BE2C (cell line): ENCODE measurements around the gene KRABD2.

Experiments used
- DNase-seq: peaks from one replicate; pipeline ENCODE4 v3.0.0-alpha.2; 2020
- H3K27me3 ChIP-seq: fragments of 250-450 bp; sonication (Bioruptor Pico); 2 replicates; pipeline ENCODE4 v1.5.1; 2020; ENCODE audit warnings: mild to moderate bottlenecking
- H3K36me3 ChIP-seq: fragments of 250-450 bp; sonication (Bioruptor Pico); 2 replicates; pipeline ENCODE4 v1.5.1; 2020; ENCODE audit warnings: mild to moderate bottlenecking
- H3K4me1 ChIP-seq: fragments of 250-450 bp; sonication (Bioruptor Pico); 2 replicates; pipeline ENCODE4 v1.5.1; 2020
- H3K4me3 ChIP-seq: 2 replicates; pipeline ENCODE4 v1.5.1; 2011; ENCODE audit warnings: low read depth, low read length
- H3K9me3 ChIP-seq: fragments of 250-450 bp; sonication (Bioruptor Pico); 2 replicates; pipeline ENCODE4 v1.5.1; 2020
- TF ChIP-seq, protein P1 (sequence below): IDR thresholded peaks from 2 replicates; pipeline ENCODE4 v1.5.1; 2012; ENCODE audit warnings: mild to moderate bottlenecking, low read depth, low read length

The KRABD2 gene

DNA sequence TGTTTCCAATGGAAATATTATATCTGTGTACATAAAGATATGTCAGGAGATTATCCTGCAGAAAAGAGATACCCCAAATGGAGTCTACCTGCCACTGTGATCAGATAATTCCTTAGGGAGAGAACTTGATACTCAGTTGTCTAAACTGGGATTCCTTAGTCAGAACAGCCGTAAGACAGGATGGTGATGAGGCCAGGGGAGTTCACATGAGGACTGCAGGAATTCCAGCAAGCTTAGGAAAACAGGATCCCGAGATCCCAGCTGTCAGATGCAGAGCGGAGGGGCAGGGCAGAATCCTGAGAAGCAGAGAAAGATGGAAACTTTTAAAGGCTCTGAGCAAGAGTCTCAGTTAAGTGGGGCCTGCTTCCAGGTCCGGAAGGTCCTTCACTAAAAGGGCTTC, 4.7 kb downstream of the KRABD2 start:
- DNase-seq: no peak
- peaks cover 1% of the 10 kb centered on the region for H3K36me3 ChIP-seq
- H3K4me3 ChIP-seq: no peak overlapping the region
- H3K27me3 ChIP-seq: no peaks in the 10 kb centered on the region
- no peaks in the 10 kb centered on the region for H3K4me1 ChIP-seq
- no peaks in the 10 kb centered on the region for H3K9me3 ChIP-seq
- TF ChIP-seq, protein P1, sequence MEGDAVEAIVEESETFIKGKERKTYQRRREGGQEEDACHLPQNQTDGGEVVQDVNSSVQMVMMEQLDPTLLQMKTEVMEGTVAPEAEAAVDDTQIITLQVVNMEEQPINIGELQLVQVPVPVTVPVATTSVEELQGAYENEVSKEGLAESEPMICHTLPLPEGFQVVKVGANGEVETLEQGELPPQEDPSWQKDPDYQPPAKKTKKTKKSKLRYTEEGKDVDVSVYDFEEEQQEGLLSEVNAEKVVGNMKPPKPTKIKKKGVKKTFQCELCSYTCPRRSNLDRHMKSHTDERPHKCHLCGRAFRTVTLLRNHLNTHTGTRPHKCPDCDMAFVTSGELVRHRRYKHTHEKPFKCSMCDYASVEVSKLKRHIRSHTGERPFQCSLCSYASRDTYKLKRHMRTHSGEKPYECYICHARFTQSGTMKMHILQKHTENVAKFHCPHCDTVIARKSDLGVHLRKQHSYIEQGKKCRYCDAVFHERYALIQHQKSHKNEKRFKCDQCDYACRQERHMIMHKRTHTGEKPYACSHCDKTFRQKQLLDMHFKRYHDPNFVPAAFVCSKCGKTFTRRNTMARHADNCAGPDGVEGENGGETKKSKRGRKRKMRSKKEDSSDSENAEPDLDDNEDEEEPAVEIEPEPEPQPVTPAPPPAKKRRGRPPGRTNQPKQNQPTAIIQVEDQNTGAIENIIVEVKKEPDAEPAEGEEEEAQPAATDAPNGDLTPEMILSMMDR: no peak

DNA sequence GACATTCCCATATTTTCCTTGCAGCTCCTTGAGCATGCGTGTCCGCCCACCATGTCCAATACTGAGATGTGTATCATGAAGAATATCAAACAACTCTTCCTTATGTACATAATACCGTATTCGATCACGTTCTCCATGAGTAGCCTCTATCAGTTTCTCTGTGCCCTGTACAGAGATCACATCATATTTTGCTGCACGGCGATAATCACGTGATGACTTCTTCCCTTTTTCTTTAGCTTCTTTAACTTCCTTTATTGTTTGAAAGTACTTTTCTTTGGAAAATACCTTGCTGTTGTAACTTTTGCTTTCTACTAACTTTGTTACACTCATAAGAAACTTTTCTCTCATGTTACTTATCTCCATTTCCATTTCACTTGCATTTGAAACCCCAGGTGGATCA, 6.6 kb downstream of the KRABD2 start:
- no peak for DNase-seq
- Histone ChIP-seq H3K4me3 (no peak overlapping the region), H3K4me1 (no peaks in the 10 kb centered on the region), H3K27me3 (no peaks in the 10 kb centered on the region), H3K9me3 (no peaks in the 10 kb centered on the region), H3K36me3 (no peaks in the 10 kb centered on the region)
- TF ChIP-seq, protein P1: no peak

DNA sequence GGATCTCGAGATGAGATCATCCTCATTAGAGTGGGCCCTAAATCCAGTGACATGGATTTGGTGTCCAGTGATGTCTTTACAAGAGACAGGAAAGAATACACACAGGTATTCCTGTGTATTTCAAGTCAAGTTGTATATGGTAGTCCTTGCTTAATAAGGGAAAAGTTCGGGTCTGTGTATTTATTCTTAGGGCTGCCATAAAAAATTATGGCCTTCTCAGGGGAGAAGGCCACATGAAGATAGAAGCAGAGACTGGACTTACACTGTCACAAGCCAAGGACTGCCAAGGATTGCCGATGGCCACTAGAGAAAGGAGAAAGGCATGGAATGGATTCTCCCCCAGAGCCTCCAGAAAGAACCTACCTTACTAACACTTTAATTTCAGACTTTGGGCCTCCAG, 8.3 kb downstream of the KRABD2 start:
- Histone ChIP-seq H3K27me3 (no peaks in the 10 kb centered on the region), H3K36me3 (no peaks in the 10 kb centered on the region), H3K4me1 (no peaks in the 10 kb centered on the region), H3K9me3 (no peaks in the 10 kb centered on the region), H3K4me3 (no peak overlapping the region)
- DNase-seq: no peak
- TF ChIP-seq, protein P1: no peak

DNA sequence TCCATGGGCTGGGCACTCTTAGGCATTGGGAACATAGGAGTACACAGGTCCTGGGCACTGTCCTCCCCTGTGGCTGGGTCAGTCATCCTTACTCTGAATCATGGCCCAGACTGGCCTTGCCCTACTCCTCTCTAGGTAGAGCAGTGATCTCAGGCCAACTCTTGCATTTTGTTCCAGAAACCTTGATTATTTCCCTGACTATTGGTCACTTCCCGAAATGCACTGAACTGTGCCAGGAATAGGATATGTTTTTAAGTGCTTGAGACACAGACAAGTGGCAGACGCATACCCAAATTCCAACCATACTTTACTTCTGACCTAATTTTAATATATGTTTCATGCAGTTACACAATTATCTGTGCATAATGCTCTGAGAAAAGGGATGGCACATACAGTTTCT, 10.3 kb downstream of the KRABD2 start:
- Histone ChIP-seq H3K36me3 (no peaks in the 10 kb centered on the region), H3K27me3 (no peaks in the 10 kb centered on the region), H3K4me3 (no peak overlapping the region), H3K4me1 (no peaks in the 10 kb centered on the region), H3K9me3 (no peaks in the 10 kb centered on the region)
- no peak for DNase-seq
- TF ChIP-seq, protein P1: no peak

DNA sequence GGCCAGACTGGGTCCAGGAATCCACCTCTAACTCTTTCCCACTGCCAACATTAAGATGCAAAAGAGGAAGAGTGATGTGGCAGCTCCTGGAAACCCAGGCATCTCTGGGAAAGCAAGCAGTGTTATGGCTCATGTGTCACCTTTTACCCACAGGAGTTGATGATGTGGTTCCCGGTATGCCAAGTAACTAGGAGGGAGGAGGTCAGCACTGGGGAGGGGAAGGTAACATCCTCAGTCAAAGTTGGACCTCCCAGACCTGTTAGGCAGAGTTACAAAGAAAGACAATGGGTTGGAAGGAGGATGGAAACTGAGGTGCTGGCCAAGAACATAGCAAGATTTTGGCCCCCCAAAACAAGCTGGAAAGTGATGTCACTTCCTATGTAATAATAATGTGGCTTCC, 11.4 kb downstream of the KRABD2 start:
- Histone ChIP-seq H3K27me3 (no peaks in the 10 kb centered on the region), H3K4me3 (no peak overlapping the region), H3K36me3 (no peaks in the 10 kb centered on the region), H3K4me1 (no peaks in the 10 kb centered on the region), H3K9me3 (no peaks in the 10 kb centered on the region)
- TF ChIP-seq, protein P1: no peak
- DNase-seq: no peak

DNA sequence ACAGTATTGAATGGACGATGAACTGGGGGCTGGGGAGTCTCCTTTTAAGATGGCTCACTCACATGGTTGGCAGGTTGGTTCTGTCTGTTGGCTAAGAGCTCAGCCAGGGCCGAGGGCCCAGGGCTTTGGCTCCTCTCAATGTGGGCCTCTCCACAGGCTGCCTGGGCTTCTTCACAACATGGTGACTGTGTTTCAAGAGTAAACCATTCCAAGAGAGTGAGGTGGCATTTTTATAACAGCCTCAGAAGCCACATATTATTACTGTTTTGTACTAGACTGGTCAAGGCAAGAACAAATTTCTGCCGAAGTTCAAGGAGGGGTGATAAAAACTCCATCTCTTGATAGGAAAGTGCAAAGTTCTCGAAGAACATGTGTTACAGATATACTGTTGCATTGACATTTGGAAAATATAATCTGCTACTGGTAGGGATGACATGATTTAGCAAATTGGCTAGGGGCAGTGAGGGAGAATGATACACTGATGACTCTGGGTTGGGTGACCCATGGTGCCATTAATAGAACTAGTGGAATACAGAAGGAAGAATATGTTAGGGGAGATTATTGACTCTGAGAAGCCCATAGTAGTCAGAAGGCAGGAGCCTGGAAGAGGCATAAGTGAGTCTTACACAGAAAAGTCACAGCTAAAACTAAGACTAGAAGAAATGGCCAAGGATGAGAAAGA, 13.7 kb downstream of the KRABD2 start:
- no peaks in the 10 kb centered on the region for H3K27me3 ChIP-seq
- no peaks in the 10 kb centered on the region for H3K9me3 ChIP-seq
- no peaks in the 10 kb centered on the region for H3K4me1 ChIP-seq
- DNase-seq: no peak
- TF ChIP-seq, protein P1: no peak
- no peaks in the 10 kb centered on the region for H3K36me3 ChIP-seq
- no peak overlapping the region for H3K4me3 ChIP-seq
